Stimulated activated CD4-positive, alpha-beta T cell treated with anti-CD3 and anti-CD28 coated beads, Interleukin-2, amount 100 ng/mL, for 24 hours (primary cell): ENCODE data around the gene FIBP.
"Not testable (repeated sequence)": the region's sequence is repeated elsewhere in the genome, so short reads cannot be mapped to it uniquely, and the experiment has no call there.

Experiments
- DNase-seq, 2 donors: peaks; one replicate each; pipeline ENCODE4 v3.0.0-alpha.2; 2020

FIBP gene

GRCh38 chr11:65912845-65913244 is 24.6 kb upstream of the FIBP start:
- no peak for DNase-seq

- no peak for DNase-seq
Observed at GRCh38 chr11:65911682-65912568, 23.7 kb upstream of the FIBP start.

- DNase-seq = no peak
Observed at GRCh38 chr11:65907878-65908277, 19.6 kb upstream of the FIBP start.

GRCh38 chr11:65906602-65907001 is 18.3 kb upstream of the FIBP start:
- DNase-seq = no peak

GRCh38 chr11:65903715-65904114 is 15.4 kb upstream of the FIBP start:
- no peak for DNase-seq

GRCh38 chr11:65903068-65903481 is 14.8 kb upstream of the FIBP start:
- DNase-seq = no peak

- no peak for DNase-seq
Observed at GRCh38 chr11:65900899-65901180, 12.6 kb upstream of the FIBP start.

- DNase-seq = peak; percentile 94 to 97
Observed at GRCh38 chr11:65900125-65900898, 12.0 kb upstream of the FIBP start, which contains the start of gene FOSL1. Gene FOSL1 (minus strand): TSS chr11:65900388. CDS start chr11:65900339, 49 bp downstream.

GRCh38 chr11:65899356-65900124 is 11.3 kb upstream of the FIBP start:
- peak; percentile 79 to 85 for DNase-seq

- DNase-seq = no peak
Observed at GRCh38 chr11:65898656-65899355, 10.5 kb upstream of the FIBP start.

GRCh38 chr11:65897020-65897471 is 8.8 kb upstream of the FIBP start:
- no peak for DNase-seq

GRCh38 chr11:65896034-65896999 is 8.0 kb upstream of the FIBP start:
- no peak for DNase-seq

- no peak for DNase-seq
Observed at GRCh38 chr11:65895482-65895981, 7.3 kb upstream of the FIBP start.

GRCh38 chr11:65894034-65894591 is 5.8 kb upstream of the FIBP start:
- no peak for DNase-seq

- no peak for DNase-seq
Observed at GRCh38 chr11:65892661-65893317, 4.5 kb upstream of the FIBP start.

GRCh38 chr11:65892137-65892540 is 3.9 kb upstream of the FIBP start:
- not testable (repeated sequence) for DNase-seq

GRCh38 chr11:65891219-65892136 is 3.2 kb upstream of the FIBP start:
- DNase-seq = peak; percentile 46 to 62

GRCh38 chr11:65890324-65891218 is 2.3 kb upstream of the FIBP start, which contains the start of gene CCDC85B:
Gene CCDC85B (plus strand): TSS chr11:65890673. CDS start chr11:65890784, 111 bp downstream.
- DNase-seq = peak; percentile 98 to 99
